ENCODE measurements around the gene CKAP2L. TPM values are rescaled to one million over a fixed set of nuclear protein-coding genes. Genes with fewer than 3 reads are reported as not detected.
A peak's percentile ranks its signal among the peaks of the same experiment; 100 is the strongest.

Gene CKAP2L
- total RNA-seq, 1 experiment from 2014 or later = 23.3 TPM

GRCh38 chr2:112727276-112728028 lies 37.0 kb downstream of the CKAP2L start:
- WGBS (ENCODE audit: extremely low coverage, insufficient read length, low lambda C conversion rate) = no CpG with 5 or more reads among the region's 19 CpGs
- peaks cover 6 to 10% of the 10 kb centered on the region in 2 experiments; a peak in 2 of 4 replicates for H3K4me1 Mint-ChIP-seq

More at GRCh38 chr2:112727276-112728028, 37.0 kb downstream of the CKAP2L start:
- H3K4ac ChIP-seq (ENCODE audit: low read depth, low read length) = no peak overlapping the region
- Mint-ChIP-seq H3K27ac (no peak overlapping the region), H3K36me3 (ENCODE audit: insufficient read depth in 1 of 3, low read depth in 3 of 3) (no peaks in the 10 kb centered on the region; a peak in 1 of 7 replicates), H3K27me3 (ENCODE audit: low read depth) (no peaks in the 10 kb centered on the region), H3K9me3 (no peaks in the 10 kb centered on the region), H3K4me3 (no peak overlapping the region)
- H3K27ac ChIP-seq (ENCODE audit: insufficient read length, low read depth, low read length) = no peak overlapping the region
- no peak overlapping the region for H4K8ac ChIP-seq (replicated peaks; ENCODE audit: insufficient read length, low read depth, low read length)
- H2BK20ac ChIP-seq (ENCODE audit: low read depth, low read length, poor library complexity, severe bottlenecking) = no peak overlapping the region
- no peak overlapping the region for H2AK5ac ChIP-seq (ENCODE audit: insufficient read length, low read length)
- H3K23ac ChIP-seq (ENCODE audit: insufficient read length, low read depth, low read length) = no peak overlapping the region
- no peaks in the 10 kb centered on the region for H3K79me2 ChIP-seq (ENCODE audit: insufficient read depth, low read length)
- no peak overlapping the region for H3T11ph ChIP-seq (ENCODE audit: low read length)
- no peaks in the 10 kb centered on the region for H3K9me3 ChIP-seq (ENCODE audit: control insufficient read depth, low read depth, low read length)
- no peaks in the 10 kb centered on the region for H4K20me1 ChIP-seq (ENCODE audit: control insufficient read depth, insufficient read depth, insufficient read length)
- H2BK120ac ChIP-seq (ENCODE audit: low read depth, low read length, poor library complexity, severe bottlenecking) = no peak overlapping the region
- H2BK15ac ChIP-seq (ENCODE audit: low read depth, low read length) = no peak overlapping the region
- DNase-seq = no peak
- H2AFZ ChIP-seq (ENCODE audit: low read length) = no peak overlapping the region
- H2BK12ac ChIP-seq (ENCODE audit: insufficient read length, low read depth, low read length) = no peak overlapping the region
- no peaks in the 10 kb centered on the region for H3K23me2 ChIP-seq (ENCODE audit: insufficient read length, low read depth, low read length, poor library complexity, severe bottlenecking)
- H4K5ac ChIP-seq (ENCODE audit: insufficient read length, low read depth, low read length) = no peak overlapping the region
- H3K4me2 ChIP-seq (ENCODE audit: insufficient read depth, insufficient read length, low read length) = no peak overlapping the region
- H3K27me3 ChIP-seq (ENCODE audit: insufficient read depth, low read length) = no peaks in the 10 kb centered on the region
- H4K91ac ChIP-seq (ENCODE audit: insufficient read length, low read depth, low read length) = peak overlapping the region; percentile 35
- H3K14ac ChIP-seq (ENCODE audit: insufficient read depth, low read length) = no peak overlapping the region
- H3K4me1 ChIP-seq (ENCODE audit: insufficient read depth, low read length) = no peaks in the 10 kb centered on the region
- H3K9ac ChIP-seq (ENCODE audit: extremely low read depth, insufficient read length, low read length) = no peak overlapping the region
- no peaks in the 10 kb centered on the region for H3K79me1 ChIP-seq (ENCODE audit: insufficient read depth, low read depth, low read length, poor library complexity, severe bottlenecking)
- H3K56ac ChIP-seq (ENCODE audit: insufficient read length, low read depth, low read length) = no peak overlapping the region
- H2BK5ac ChIP-seq (ENCODE audit: insufficient read length, low read length) = no peak overlapping the region
- TF ChIP-seq CTCF (conservative IDR thresholded peaks at IDR 0.05) = no peak
- no peak overlapping the region for H3K18ac ChIP-seq (ENCODE audit: insufficient read length, low read depth, low read length)
